ENCODE measurements around the gene SERAC1.

The SERAC1 gene

GRCh38 chr6:158205169-158205944 lies 37.3 kb upstream of the SERAC1 start:
- Histone ChIP-seq H2BK15ac (ENCODE audit: low read length) (no peak overlapping the region), H4K8ac (ENCODE audit: low read depth, low read length) (no peak overlapping the region), H3K14ac (ENCODE audit: low read length) (no peak overlapping the region), H2BK12ac (ENCODE audit: low read length) (no peak overlapping the region), H3K27ac (replicated peaks; ENCODE audit: low read length) (no peak overlapping the region), H2AFZ (ENCODE audit: low read length) (no peak overlapping the region), H3K27me3 (ENCODE audit: control insufficient read depth in 3 of 3, insufficient read depth in 3 of 3, low read depth in 1 of 3, low read length in 3 of 3) (no peaks in the 10 kb centered on the region), H3K4me3 (ENCODE audit: low read length in 2 of 2) (no peak overlapping the region), H3K9me3 (replicated peaks in 1 of 2; ENCODE audit: control insufficient read depth in 2 of 2, insufficient read depth in 1 of 2, low read depth in 1 of 2, low read length in 2 of 2) (no peaks in the 10 kb centered on the region), H3K23ac (ENCODE audit: low read depth, low read length, poor library complexity) (no peak overlapping the region), H3K79me1 (ENCODE audit: low read depth, low read length) (no peaks in the 10 kb centered on the region), H3K4ac (ENCODE audit: low read length) (no peak overlapping the region), H2BK120ac (ENCODE audit: low read depth, low read length) (no peak overlapping the region), H3K36me3 (replicated peaks in 1 of 2; ENCODE audit: control insufficient read depth in 2 of 2, insufficient read depth in 2 of 2, low read length in 2 of 2) (no peaks in the 10 kb centered on the region), H3K4me1 (ENCODE audit: control insufficient read depth in 2 of 2, insufficient read depth in 1 of 2, low read depth in 1 of 2, low read length in 2 of 2) (peaks cover 6 to 7% of the 10 kb centered on the region in 2 donors), H4K91ac (ENCODE audit: low read depth, low read length, poor library complexity) (no peak overlapping the region), H2AK5ac (ENCODE audit: low read depth, low read length) (no peak overlapping the region), H3K18ac (ENCODE audit: low read length) (no peak overlapping the region), H3K4me2 (ENCODE audit: insufficient read depth, low read length, poor library complexity, severe bottlenecking) (no peak overlapping the region), H3K9ac (ENCODE audit: low read depth, low read length, poor library complexity) (no peak overlapping the region), H2BK5ac (ENCODE audit: low read length) (no peak overlapping the region)
- no peak for DNase-seq (ENCODE audit: low spot score)
- WGBS, 2 donors (ENCODE audit: extremely low coverage in 2 of 2, insufficient read length in 2 of 2, insufficient replicate concordance in 1 of 2), result no CpG with 5 or more reads among the region's 13 CpGs

GRCh38 chr6:158198461-158198860 lies 30.4 kb upstream of the SERAC1 start:
- Histone ChIP-seq H2BK15ac (ENCODE audit: low read length) (no peak overlapping the region), H3K9ac (ENCODE audit: low read depth, low read length, poor library complexity) (no peak overlapping the region), H2BK12ac (ENCODE audit: low read length) (no peak overlapping the region), H3K4me3 (ENCODE audit: low read length in 2 of 2) (no peak overlapping the region), H3K27ac (replicated peaks; ENCODE audit: low read length) (no peak overlapping the region), H3K23ac (ENCODE audit: low read depth, low read length, poor library complexity) (no peak overlapping the region), H4K91ac (ENCODE audit: low read depth, low read length, poor library complexity) (no peak overlapping the region), H2AFZ (ENCODE audit: low read length) (no peak overlapping the region), H2BK120ac (ENCODE audit: low read depth, low read length) (no peak overlapping the region), H3K4ac (ENCODE audit: low read length) (no peak overlapping the region), H3K9me3 (replicated peaks in 1 of 2; ENCODE audit: control insufficient read depth in 2 of 2, insufficient read depth in 1 of 2, low read depth in 1 of 2, low read length in 2 of 2) (no peaks in the 10 kb centered on the region), H3K36me3 (replicated peaks in 1 of 2; ENCODE audit: control insufficient read depth in 2 of 2, insufficient read depth in 2 of 2, low read length in 2 of 2) (peaks cover 0 to under 1% of the 10 kb centered on the region in 2 donors), H3K79me1 (ENCODE audit: low read depth, low read length) (no peaks in the 10 kb centered on the region), H3K4me1 (ENCODE audit: control insufficient read depth in 2 of 2, insufficient read depth in 1 of 2, low read depth in 1 of 2, low read length in 2 of 2) (peaks cover 2 to 4% of the 10 kb centered on the region in 2 donors), H3K18ac (ENCODE audit: low read length) (no peak overlapping the region), H3K14ac (ENCODE audit: low read length) (no peak overlapping the region), H2BK5ac (ENCODE audit: low read length) (no peak overlapping the region), H3K27me3 (ENCODE audit: control insufficient read depth in 3 of 3, insufficient read depth in 3 of 3, low read depth in 1 of 3, low read length in 3 of 3) (no peaks in the 10 kb centered on the region), H4K8ac (ENCODE audit: low read depth, low read length) (no peak overlapping the region), H3K4me2 (ENCODE audit: insufficient read depth, low read length, poor library complexity, severe bottlenecking) (no peak overlapping the region), H2AK5ac (ENCODE audit: low read depth, low read length) (no peak overlapping the region)
- no peak for DNase-seq (ENCODE audit: low spot score)
- no CpG with 5 or more reads among the region's 13 CpGs for WGBS, 2 donors (ENCODE audit: extremely low coverage in 2 of 2, insufficient read length in 2 of 2, insufficient replicate concordance in 1 of 2)

- no peaks in the 10 kb centered on the region for H3K79me1 ChIP-seq (ENCODE audit: low read depth, low read length)
- no peak overlapping the region for H3K23ac ChIP-seq (ENCODE audit: low read depth, low read length, poor library complexity)
- H4K91ac ChIP-seq (ENCODE audit: low read depth, low read length, poor library complexity), result no peak overlapping the region
- H3K9ac ChIP-seq (ENCODE audit: low read depth, low read length, poor library complexity), result no peak overlapping the region
- no peak overlapping the region for H3K4me2 ChIP-seq (ENCODE audit: insufficient read depth, low read length, poor library complexity, severe bottlenecking)
- H2AK5ac ChIP-seq (ENCODE audit: low read depth, low read length), result no peak overlapping the region
- no peak overlapping the region for H2AFZ ChIP-seq (ENCODE audit: low read length)
- H3K36me3 ChIP-seq (replicated peaks in 1 of 2; ENCODE audit: control insufficient read depth in 2 of 2, insufficient read depth in 2 of 2, low read length in 2 of 2), result peaks cover 2 to 19% of the 10 kb centered on the region in 2 donors
- DNase-seq (ENCODE audit: low spot score), result no peak
- no peak overlapping the region for H2BK15ac ChIP-seq (ENCODE audit: low read length)
- no peak overlapping the region for H3K4me3 ChIP-seq (ENCODE audit: low read length in 2 of 2)
- H3K4me1 ChIP-seq (ENCODE audit: control insufficient read depth in 2 of 2, insufficient read depth in 1 of 2, low read depth in 1 of 2, low read length in 2 of 2), result no peaks in the 10 kb centered on the region
- no CpG with 5 or more reads among the region's 4 CpGs for WGBS, 2 donors (ENCODE audit: extremely low coverage in 2 of 2, insufficient read length in 2 of 2, insufficient replicate concordance in 1 of 2)
- H3K14ac ChIP-seq (ENCODE audit: low read length), result no peak overlapping the region
- H2BK120ac ChIP-seq (ENCODE audit: low read depth, low read length), result no peak overlapping the region
- no peak overlapping the region for H3K4ac ChIP-seq (ENCODE audit: low read length)
- no peaks in the 10 kb centered on the region for H3K9me3 ChIP-seq (replicated peaks in 1 of 2; ENCODE audit: control insufficient read depth in 2 of 2, insufficient read depth in 1 of 2, low read depth in 1 of 2, low read length in 2 of 2)
- H3K27ac ChIP-seq (replicated peaks; ENCODE audit: low read length), result no peak overlapping the region
- no peaks in the 10 kb centered on the region for H3K27me3 ChIP-seq (ENCODE audit: control insufficient read depth in 3 of 3, insufficient read depth in 3 of 3, low read depth in 1 of 3, low read length in 3 of 3)
- no peak overlapping the region for H3K18ac ChIP-seq (ENCODE audit: low read length)
- no peak overlapping the region for H2BK12ac ChIP-seq (ENCODE audit: low read length)
- no peak overlapping the region for H2BK5ac ChIP-seq (ENCODE audit: low read length)
- H4K8ac ChIP-seq (ENCODE audit: low read depth, low read length), result no peak overlapping the region
Observed at GRCh38 chr6:158194487-158195280, 26.6 kb upstream of the SERAC1 start.

GRCh38 chr6:158191761-158192160 lies 23.7 kb upstream of the SERAC1 start:
- Histone ChIP-seq H3K4me2 (ENCODE audit: insufficient read depth, low read length, poor library complexity, severe bottlenecking) (no peak overlapping the region), H3K4ac (ENCODE audit: low read length) (no peak overlapping the region), H3K79me1 (ENCODE audit: low read depth, low read length) (no peaks in the 10 kb centered on the region), H4K91ac (ENCODE audit: low read depth, low read length, poor library complexity) (no peak overlapping the region), H2BK15ac (ENCODE audit: low read length) (no peak overlapping the region), H3K14ac (ENCODE audit: low read length) (no peak overlapping the region), H2BK120ac (ENCODE audit: low read depth, low read length) (no peak overlapping the region), H2BK5ac (ENCODE audit: low read length) (no peak overlapping the region), H3K27me3 (ENCODE audit: control insufficient read depth in 3 of 3, insufficient read depth in 3 of 3, low read depth in 1 of 3, low read length in 3 of 3) (no peaks in the 10 kb centered on the region), H2AK5ac (ENCODE audit: low read depth, low read length) (no peak overlapping the region), H3K9me3 (replicated peaks in 1 of 2; ENCODE audit: control insufficient read depth in 2 of 2, insufficient read depth in 1 of 2, low read depth in 1 of 2, low read length in 2 of 2) (peaks cover 0 to 8% of the 10 kb centered on the region in 2 donors), H3K18ac (ENCODE audit: low read length) (no peak overlapping the region), H3K4me1 (ENCODE audit: control insufficient read depth in 2 of 2, insufficient read depth in 1 of 2, low read depth in 1 of 2, low read length in 2 of 2) (no peaks in the 10 kb centered on the region), H3K9ac (ENCODE audit: low read depth, low read length, poor library complexity) (no peak overlapping the region), H3K36me3 (replicated peaks in 1 of 2; ENCODE audit: control insufficient read depth in 2 of 2, insufficient read depth in 2 of 2, low read length in 2 of 2) (peaks cover 2 to 28% of the 10 kb centered on the region in 2 donors), H3K23ac (ENCODE audit: low read depth, low read length, poor library complexity) (no peak overlapping the region), H2BK12ac (ENCODE audit: low read length) (no peak overlapping the region), H3K4me3 (ENCODE audit: low read length in 2 of 2) (no peak overlapping the region), H3K27ac (replicated peaks; ENCODE audit: low read length) (no peak overlapping the region), H4K8ac (ENCODE audit: low read depth, low read length) (no peak overlapping the region), H2AFZ (ENCODE audit: low read length) (no peak overlapping the region)
- no CpG with 5 or more reads among the region's 4 CpGs for WGBS, 2 donors (ENCODE audit: extremely low coverage in 2 of 2, insufficient read length in 2 of 2, insufficient replicate concordance in 1 of 2)
- DNase-seq (ENCODE audit: low spot score), result no peak
